A673 (cell line): ENCODE data around the gene HIGD1A.

Source experiments
- EZH2 ChIP-seq: fragments of 200-600 bp; sonication (generic); IDR thresholded peaks from 2 replicates; pipeline ENCODE4 v1.6.1; 2017; ENCODE audit warnings: borderline replicate concordance, low read depth, mild to moderate bottlenecking, mixed read lengths, antibody characterized with exemption, low read length; ENCODE audit not compliant: poor library complexity, severe bottlenecking
- TF ChIP-seq, protein P1 (sequence below): fragments of 300-800, 200-600 bp; sonication (generic); conservative IDR thresholded peaks from 2 replicates; pipeline ENCODE4 v1.5.1; 2017; ENCODE audit warnings: low read depth, mild to moderate bottlenecking, antibody characterized with exemption, low read length, moderate library complexity, mixed read lengths

DNA sequence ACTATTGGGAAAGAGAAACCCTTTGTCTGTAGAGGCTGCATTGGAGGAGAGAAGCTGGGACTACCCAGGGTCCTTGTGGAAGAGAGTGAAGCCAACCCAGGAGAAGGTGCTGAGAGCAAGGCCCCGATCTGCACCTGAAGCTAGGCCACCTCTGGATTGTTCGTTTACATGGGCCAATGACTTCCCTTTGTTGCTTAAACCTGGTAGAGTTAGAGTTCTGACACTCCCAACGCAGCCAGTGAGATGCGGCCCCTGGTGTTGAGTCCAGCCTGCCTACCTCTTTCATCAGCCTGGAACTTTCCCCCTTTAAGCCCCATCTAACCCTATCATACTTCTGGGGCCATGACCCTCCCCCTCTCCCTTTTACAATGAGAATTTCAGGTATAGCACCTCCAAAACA is 62.0 kb downstream of the HIGD1A start:
- TF ChIP-seq EZH2: no peak
- TF ChIP-seq, protein P1, sequence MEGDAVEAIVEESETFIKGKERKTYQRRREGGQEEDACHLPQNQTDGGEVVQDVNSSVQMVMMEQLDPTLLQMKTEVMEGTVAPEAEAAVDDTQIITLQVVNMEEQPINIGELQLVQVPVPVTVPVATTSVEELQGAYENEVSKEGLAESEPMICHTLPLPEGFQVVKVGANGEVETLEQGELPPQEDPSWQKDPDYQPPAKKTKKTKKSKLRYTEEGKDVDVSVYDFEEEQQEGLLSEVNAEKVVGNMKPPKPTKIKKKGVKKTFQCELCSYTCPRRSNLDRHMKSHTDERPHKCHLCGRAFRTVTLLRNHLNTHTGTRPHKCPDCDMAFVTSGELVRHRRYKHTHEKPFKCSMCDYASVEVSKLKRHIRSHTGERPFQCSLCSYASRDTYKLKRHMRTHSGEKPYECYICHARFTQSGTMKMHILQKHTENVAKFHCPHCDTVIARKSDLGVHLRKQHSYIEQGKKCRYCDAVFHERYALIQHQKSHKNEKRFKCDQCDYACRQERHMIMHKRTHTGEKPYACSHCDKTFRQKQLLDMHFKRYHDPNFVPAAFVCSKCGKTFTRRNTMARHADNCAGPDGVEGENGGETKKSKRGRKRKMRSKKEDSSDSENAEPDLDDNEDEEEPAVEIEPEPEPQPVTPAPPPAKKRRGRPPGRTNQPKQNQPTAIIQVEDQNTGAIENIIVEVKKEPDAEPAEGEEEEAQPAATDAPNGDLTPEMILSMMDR: no peak
